Middle frontal gyrus (tissue), 1 donor: Measurements from ENCODE around the gene KIR2DL1.
"Not testable (repeated sequence)": the region's sequence is repeated elsewhere in the genome, so short reads cannot be mapped to it uniquely, and the experiment has no call there.

Source experiments
- DNase-seq: peaks from one replicate; pipeline ENCODE4 v3.0.0-alpha.2; 2015; ENCODE audit warnings: low spot score; ENCODE audit errors: extremely low spot score

The KIR2DL1 gene

GRCh38 chr19:54769646-54770045 lies at the start of gene KIR2DL1:
Gene KIR2DL1 (plus strand): TSS chr19:54769793. CDS start chr19:54769851, 58 bp downstream.
- DNase-seq = not testable (repeated sequence)

- DNase-seq = no peak
Measured at GRCh38 chr19:54724142-54724541, 45.5 kb upstream of the KIR2DL1 start, which contains the start of gene KIR3DL3. Gene KIR3DL3 (plus strand): TSS chr19:54724442. CDS start chr19:54724497, 55 bp downstream.

GRCh38 chr19:54724644-54725043 lies 44.9 kb upstream of the KIR2DL1 start:
- DNase-seq = no peak

GRCh38 chr19:54725321-54725720 lies 44.3 kb upstream of the KIR2DL1 start:
- DNase-seq = no peak

- DNase-seq = no peak
Measured at GRCh38 chr19:54727562-54727961, 42.0 kb upstream of the KIR2DL1 start.

GRCh38 chr19:54728167-54728566 lies 41.4 kb upstream of the KIR2DL1 start:
- DNase-seq = no peak

GRCh38 chr19:54729416-54730188 lies 40.0 kb upstream of the KIR2DL1 start:
- DNase-seq = no peak

GRCh38 chr19:54731191-54731590 lies 38.4 kb upstream of the KIR2DL1 start:
- DNase-seq = no peak

GRCh38 chr19:54738306-54738705 lies 31.3 kb upstream of the KIR2DL1 start, which contains the start of gene KIR2DL3:
Gene KIR2DL3 (plus strand): TSS chr19:54738513. CDS start chr19:54738546, 33 bp downstream.
- DNase-seq = not testable (repeated sequence)

- DNase-seq = no peak
Measured at GRCh38 chr19:54738715-54739114, 30.9 kb upstream of the KIR2DL1 start.

- DNase-seq = no peak
Measured at GRCh38 chr19:54739587-54740497, 29.8 kb upstream of the KIR2DL1 start.

GRCh38 chr19:54741950-54742349 lies 27.6 kb upstream of the KIR2DL1 start:
- DNase-seq = not testable (repeated sequence)

GRCh38 chr19:54744080-54744479 lies 25.5 kb upstream of the KIR2DL1 start:
- not testable (repeated sequence) for DNase-seq

- DNase-seq = not testable (repeated sequence)
Measured at GRCh38 chr19:54747614-54748322, 21.8 kb upstream of the KIR2DL1 start.

- not testable (repeated sequence) for DNase-seq
Measured at GRCh38 chr19:54750276-54750675, 19.3 kb upstream of the KIR2DL1 start.

- DNase-seq = not testable (repeated sequence)
Measured at GRCh38 chr19:54756204-54757110, 13.1 kb upstream of the KIR2DL1 start.

GRCh38 chr19:54758577-54758976 lies 11.0 kb upstream of the KIR2DL1 start:
- not testable (repeated sequence) for DNase-seq

GRCh38 chr19:54764219-54764618 lies 5.4 kb upstream of the KIR2DL1 start:
- DNase-seq = not testable (repeated sequence)

- not testable (repeated sequence) for DNase-seq
Measured at GRCh38 chr19:54766464-54766863, 3.1 kb upstream of the KIR2DL1 start.

GRCh38 chr19:54770511-54770910 lies 918 bp downstream of the KIR2DL1 start:
- not testable (repeated sequence) for DNase-seq
